ENCODE data around the gene STAM.
"Not testable (repeated sequence)": the region's sequence is repeated elsewhere in the genome, so short reads cannot be mapped to it uniquely, and the experiment has no call there.

The STAM gene

DNA sequence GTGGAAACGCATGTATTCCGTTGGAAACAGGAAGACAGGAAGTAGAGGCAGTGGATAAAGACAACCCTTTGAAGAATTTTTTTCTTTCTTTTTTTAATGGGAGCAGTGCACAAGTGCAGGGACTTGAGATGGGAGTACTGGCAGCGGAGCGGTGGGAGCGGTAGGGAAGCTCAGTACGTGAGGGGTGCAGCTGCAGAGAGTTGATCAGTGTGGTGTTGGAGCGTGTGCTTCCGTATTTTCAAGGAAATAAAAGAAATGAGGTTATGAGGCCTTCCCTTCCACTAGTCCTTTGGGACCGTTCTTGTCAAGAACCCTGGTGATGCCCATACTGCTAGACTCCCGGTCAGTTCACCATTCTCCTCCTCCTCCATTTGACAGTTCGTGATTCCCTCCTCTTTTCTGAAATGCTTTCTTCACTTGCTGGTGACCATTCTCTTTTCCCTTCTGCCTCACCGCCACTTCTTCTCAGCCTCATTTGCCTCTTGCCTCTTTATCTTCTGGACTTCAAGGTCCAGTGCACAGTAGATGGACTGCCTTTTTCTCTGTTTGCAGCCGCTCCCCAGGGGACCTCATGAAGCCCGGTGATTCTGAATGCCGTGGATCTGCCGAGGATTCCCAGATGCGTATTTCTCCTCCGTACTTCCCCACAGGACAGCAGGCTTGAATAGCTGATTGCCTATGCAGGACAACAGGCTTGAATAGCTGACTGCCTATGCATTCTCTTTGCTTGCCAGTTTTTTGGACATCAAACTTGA lies 68.9 kb downstream of the STAM start:
- Mint-ChIP-seq H3K4me1 (ENCODE audit: low read depth) (no peaks in the 10 kb centered on the region), H3K27ac (peak overlapping the region; percentile 36), H3K4me3 (no peak overlapping the region), H3K36me3 (ENCODE audit: low read depth) (peaks cover 95% of the 10 kb centered on the region), H3K9me3 (peaks cover 3% of the 10 kb centered on the region), H3K27me3 (no peaks in the 10 kb centered on the region)
- DNase-seq: no peak

DNA sequence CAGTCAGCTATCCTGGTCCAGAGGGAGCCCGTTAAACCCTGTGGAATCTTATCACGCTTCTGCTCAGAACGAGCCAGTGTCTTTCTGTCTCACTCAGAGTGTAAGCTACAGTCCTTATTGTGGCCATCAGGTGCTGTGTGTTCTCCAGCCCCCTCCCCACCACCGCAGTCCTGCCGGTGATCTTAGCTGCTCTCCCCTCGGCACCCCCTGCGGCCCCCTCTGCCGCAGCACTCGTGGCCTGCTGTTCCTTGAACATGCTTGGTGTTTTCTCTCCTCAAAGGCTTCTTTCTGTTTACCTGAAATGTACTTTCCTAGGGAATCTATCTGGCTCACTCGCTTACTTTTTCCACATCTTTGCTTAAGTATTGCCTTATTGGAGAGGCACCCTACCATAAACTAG lies 69.8 kb downstream of the STAM start:
- Mint-ChIP-seq H3K27me3 (no peaks in the 10 kb centered on the region), H3K27ac (no peak overlapping the region), H3K4me3 (no peak overlapping the region), H3K9me3 (peaks cover 3% of the 10 kb centered on the region), H3K36me3 (ENCODE audit: low read depth) (peaks cover 91% of the 10 kb centered on the region), H3K4me1 (ENCODE audit: low read depth) (no peaks in the 10 kb centered on the region)
- DNase-seq: no peak

DNA sequence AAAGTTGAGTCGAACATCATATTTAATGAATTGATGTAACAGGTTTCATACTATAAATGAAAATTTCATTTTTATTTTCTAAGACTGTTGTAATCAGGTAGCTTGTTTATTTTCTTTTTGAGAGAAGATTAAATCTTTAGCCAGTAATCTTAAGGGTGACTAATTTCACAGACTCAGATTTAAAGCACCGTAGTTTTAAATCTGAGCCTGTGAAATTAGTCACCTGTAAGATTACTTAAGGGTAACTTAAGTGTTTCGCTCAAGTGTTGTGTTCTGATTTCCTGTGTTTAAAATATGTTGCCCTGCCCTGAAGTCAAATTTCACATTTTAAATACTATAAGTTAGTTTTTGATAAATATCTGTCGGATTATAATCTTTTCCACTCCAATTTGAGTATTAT lies 72.2 kb downstream of the STAM start:
- Mint-ChIP-seq H3K4me3 (no peak overlapping the region), H3K4me1 (ENCODE audit: low read depth) (no peaks in the 10 kb centered on the region), H3K27ac (no peak overlapping the region), H3K27me3 (no peaks in the 10 kb centered on the region), H3K9me3 (peaks cover 3% of the 10 kb centered on the region), H3K36me3 (ENCODE audit: low read depth) (peaks cover 82% of the 10 kb centered on the region)
- DNase-seq: no peak

DNA sequence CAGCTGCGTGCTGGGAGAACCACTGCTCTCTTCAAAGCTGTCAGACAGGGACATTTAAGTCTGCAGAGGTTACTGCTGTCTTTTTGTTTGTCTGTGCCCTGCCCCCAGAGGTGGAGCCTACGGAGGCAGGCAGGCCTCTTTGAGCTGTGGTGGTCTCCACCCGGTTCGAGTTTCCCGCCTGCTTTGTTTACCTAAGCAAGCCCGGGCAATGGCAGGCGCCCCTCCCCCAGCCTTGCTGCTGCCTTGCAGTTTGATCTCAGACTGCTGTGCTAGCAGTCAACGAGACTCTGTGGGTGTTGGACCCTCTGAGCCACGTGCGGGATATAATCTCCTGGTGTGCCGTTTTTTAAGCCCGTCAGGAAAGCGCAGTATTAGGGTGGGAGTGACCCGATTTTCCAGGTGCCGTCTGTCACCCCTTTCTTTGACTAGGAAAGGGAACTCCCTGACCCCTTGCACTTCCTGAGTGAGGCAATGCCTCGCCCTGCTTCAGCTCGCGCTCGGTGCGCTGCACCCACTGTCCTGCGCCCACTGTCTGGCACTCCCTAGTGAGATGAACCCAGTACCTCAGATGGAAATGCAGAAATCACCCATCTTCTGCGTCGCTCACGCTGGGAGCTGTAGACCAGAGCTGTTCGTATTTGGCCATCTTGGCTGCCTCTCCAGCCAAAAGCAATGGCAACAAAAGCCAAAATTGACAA lies 78.5 kb downstream of the STAM start:
- not testable (repeated sequence) for H3K9me3 Mint-ChIP-seq; H3K27me3 Mint-ChIP-seq; H3K4me3 Mint-ChIP-seq; H3K27ac Mint-ChIP-seq; DNase-seq; H3K4me1 Mint-ChIP-seq (ENCODE audit: low read depth)
- H3K36me3 Mint-ChIP-seq (ENCODE audit: low read depth): peaks cover 42% of the 10 kb centered on the region

DNA sequence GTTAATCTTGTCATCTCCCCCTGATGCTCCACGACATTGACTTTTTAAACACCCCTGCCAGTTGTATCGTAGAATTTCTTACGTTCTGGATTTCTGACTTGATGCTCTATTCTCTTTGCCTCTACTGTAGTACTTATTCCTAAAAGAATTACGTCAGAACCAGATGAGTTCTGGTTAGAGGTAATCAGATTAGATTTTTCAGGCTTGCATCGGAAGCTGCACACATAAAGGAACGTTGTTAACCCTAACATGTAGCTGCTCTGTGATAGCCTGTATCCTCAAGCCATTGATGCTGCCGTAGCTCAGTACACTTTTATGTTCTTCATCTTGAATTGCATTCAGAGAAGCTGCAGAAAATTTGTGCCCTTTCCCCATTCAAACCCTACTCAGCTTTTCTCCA lies 81.8 kb downstream of the STAM start:
- Mint-ChIP-seq H3K4me3 (no peak overlapping the region), H3K27ac (no peak overlapping the region), H3K9me3 (no peaks in the 10 kb centered on the region), H3K4me1 (ENCODE audit: low read depth) (no peaks in the 10 kb centered on the region), H3K27me3 (no peaks in the 10 kb centered on the region), H3K36me3 (ENCODE audit: low read depth) (peaks cover 22% of the 10 kb centered on the region)
- no peak for DNase-seq

DNA sequence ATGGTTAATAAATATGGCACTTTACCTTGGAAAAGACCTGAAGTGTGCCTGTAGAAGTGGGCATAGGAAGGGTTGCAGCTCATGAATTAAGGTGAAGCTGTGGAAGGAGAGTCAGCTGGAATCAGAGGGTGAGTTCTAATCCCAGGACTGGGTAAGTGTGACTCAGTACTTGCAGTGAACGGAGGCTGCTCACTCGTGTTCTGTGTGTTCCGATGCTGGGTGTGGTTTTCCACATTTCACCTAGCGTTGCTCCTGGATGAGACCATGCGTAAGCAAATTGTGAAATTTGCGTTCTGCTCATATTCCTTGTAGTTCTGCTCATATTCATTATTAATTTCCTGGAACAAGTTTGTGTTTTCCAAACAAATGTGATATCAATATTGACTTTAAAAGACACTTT lies 85.7 kb downstream of the STAM start:
- no peak overlapping the region for H3K4me3 Mint-ChIP-seq
- no peak overlapping the region for H3K27ac Mint-ChIP-seq
- no peaks in the 10 kb centered on the region for H3K27me3 Mint-ChIP-seq
- no peaks in the 10 kb centered on the region for H3K9me3 Mint-ChIP-seq
- no peak for DNase-seq
- H3K4me1 Mint-ChIP-seq (ENCODE audit: low read depth): no peaks in the 10 kb centered on the region
- H3K36me3 Mint-ChIP-seq (ENCODE audit: low read depth): no peaks in the 10 kb centered on the region

DNA sequence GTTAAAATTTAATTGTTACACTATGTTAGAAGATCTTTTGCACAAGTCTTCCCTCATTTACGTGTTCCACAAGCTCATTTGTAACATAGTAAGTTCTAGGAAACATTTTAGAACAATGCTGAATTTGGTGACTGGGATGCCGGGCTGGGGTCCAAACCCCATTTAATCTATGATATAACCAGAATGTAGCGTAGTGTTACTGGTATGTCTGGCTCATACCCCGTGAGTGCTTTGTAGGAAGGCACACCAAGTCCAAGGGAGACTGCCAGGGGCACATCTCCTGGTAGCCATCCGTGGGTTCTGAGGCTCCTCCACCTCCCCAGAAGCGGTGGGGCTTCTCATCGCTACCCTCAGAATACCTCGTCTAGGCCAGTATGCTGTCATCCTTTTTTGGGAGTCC lies 86.7 kb downstream of the STAM start:
- Mint-ChIP-seq H3K4me3 (no peak overlapping the region), H3K27ac (no peak overlapping the region), H3K27me3 (no peaks in the 10 kb centered on the region), H3K36me3 (ENCODE audit: low read depth) (no peaks in the 10 kb centered on the region), H3K4me1 (ENCODE audit: low read depth) (no peaks in the 10 kb centered on the region), H3K9me3 (no peaks in the 10 kb centered on the region)
- no peak for DNase-seq

DNA sequence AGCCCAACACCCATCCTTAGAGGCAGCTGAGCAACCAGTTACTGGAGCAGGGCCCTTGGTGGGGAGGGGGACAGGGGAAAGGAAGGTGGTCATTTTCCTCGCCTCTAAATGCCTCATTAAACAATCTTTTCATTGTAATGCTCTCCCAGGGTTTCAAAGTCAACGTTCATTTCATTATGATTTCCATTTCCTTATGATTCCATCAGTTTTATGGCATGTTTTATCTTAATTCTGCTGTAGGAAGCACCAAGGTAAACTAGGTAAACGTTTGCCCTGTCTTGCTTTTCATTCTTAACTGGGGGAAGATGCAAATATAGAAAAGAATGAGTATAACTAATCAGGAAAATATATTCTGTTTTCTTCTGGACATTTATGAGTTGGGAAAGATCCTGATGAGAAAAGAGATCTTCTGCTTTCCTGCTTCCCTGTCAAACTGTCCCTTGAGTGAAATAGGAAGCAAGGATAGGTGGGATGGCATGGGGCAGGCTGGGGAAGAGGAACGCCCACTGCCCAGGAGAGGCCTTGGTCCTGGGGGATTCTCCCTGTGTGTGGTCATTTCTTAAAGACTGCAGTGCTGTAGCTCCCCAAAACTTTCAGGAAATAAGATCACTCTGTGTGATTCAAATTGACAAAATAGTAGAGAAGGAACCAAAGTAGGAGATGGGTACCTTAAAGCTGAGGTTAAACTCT lies 87.5 kb downstream of the STAM start:
- Mint-ChIP-seq H3K4me3 (no peak overlapping the region), H3K9me3 (no peaks in the 10 kb centered on the region), H3K4me1 (ENCODE audit: low read depth) (no peaks in the 10 kb centered on the region), H3K27me3 (no peaks in the 10 kb centered on the region), H3K36me3 (ENCODE audit: low read depth) (no peaks in the 10 kb centered on the region), H3K27ac (no peak overlapping the region)
- no peak for DNase-seq

DNA sequence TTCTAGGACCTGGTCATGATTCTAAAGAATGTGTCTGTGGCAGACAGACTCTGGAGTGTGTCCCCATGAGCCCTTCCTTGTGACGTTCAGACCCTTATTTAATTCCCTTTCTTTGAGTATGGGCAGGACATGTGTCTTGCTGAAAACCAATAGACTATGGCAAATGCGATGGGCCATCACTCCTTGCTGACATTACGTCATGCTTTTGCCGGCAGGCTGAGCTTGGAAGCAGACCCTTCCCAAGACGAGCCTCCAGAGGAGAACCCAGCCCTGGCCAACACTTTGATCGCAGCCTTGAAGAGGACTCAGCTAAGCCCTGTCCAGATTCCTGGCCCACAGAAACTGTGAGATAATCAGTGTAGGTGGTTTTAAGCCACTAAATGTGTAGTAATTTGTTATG lies 89.7 kb downstream of the STAM start:
- Mint-ChIP-seq H3K4me1 (ENCODE audit: low read depth) (no peaks in the 10 kb centered on the region), H3K9me3 (no peaks in the 10 kb centered on the region), H3K4me3 (no peak overlapping the region), H3K27me3 (peaks cover 3% of the 10 kb centered on the region), H3K27ac (no peak overlapping the region), H3K36me3 (ENCODE audit: low read depth) (no peaks in the 10 kb centered on the region)
- no peak for DNase-seq

DNA sequence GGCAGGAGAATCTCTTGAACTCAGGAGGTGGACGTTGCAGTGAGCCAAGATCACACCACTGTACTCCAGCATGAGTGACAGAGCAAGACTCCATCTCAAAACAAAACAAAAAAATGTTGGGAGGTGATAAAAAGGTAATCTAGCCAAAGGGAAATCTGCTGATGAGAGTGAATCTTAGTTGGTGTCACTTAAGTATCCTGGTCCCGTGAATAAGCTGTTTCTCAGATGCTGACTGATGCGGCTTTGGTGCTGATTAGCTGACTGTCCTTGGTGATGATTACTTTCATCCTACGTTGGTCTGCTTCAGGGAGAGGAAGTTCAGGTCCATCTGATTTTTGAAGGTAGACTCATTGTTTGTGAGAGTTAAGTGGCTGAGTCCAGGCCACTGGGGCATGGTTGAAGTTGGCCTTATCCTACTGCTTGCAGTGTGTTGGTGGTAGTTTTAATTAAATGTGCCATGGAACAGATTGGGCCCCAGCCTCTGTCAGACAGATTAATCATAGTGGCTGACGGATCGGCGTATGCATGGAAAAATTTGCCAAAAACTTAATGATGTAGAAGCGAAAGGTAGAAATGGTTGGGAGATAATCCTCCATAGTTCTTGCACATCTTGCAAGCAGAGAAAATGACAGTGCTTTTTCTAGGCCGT lies 90.6 kb downstream of the STAM start:
- no peak for DNase-seq
- Mint-ChIP-seq H3K27ac (no peak overlapping the region), H3K4me3 (no peak overlapping the region), H3K4me1 (ENCODE audit: low read depth) (no peaks in the 10 kb centered on the region), H3K36me3 (ENCODE audit: low read depth) (no peaks in the 10 kb centered on the region), H3K9me3 (no peaks in the 10 kb centered on the region), H3K27me3 (peaks cover 3% of the 10 kb centered on the region)

DNA sequence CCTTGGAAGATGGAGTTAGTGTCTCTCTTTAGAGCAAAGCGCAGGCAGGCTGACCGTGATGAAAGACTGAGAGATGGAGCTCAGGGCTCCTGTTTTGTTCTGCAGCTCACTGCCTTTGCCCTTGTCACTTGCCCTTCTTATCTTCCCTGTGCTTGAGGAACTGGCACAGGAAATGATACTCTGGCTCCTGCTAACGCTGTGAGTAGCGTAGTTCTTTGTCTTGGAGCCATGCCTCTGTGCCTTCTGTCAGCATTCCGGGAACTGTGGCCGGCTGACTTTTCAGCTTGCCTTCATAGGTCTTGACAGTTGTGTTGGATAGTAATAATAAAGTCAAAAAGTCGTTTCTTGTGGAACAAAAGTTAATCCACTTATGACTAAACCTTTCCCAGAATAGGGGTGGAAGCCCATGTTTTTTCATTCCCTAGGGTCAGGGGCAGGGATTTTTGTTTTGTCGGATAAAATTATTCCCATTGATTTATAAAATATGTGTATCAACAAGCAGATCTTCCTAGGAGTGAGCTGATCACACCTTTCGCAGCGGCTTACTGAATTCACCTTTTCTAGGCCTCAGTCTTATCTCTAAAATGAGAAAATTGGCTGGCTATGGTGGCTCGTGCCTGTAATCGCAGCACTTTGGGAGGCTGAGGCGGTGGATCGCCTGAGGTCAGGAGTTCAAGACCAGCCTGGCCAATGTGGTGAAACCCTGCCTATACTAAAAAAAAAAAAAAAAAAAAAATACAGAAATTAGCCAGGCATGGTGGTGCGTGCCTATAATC lies 91.4 kb downstream of the STAM start:
- Mint-ChIP-seq H3K27ac (no peak overlapping the region), H3K9me3 (no peaks in the 10 kb centered on the region), H3K4me3 (no peak overlapping the region), H3K4me1 (ENCODE audit: low read depth) (no peaks in the 10 kb centered on the region), H3K36me3 (ENCODE audit: low read depth) (no peaks in the 10 kb centered on the region), H3K27me3 (peaks cover 3% of the 10 kb centered on the region)
- DNase-seq: no peak

DNA sequence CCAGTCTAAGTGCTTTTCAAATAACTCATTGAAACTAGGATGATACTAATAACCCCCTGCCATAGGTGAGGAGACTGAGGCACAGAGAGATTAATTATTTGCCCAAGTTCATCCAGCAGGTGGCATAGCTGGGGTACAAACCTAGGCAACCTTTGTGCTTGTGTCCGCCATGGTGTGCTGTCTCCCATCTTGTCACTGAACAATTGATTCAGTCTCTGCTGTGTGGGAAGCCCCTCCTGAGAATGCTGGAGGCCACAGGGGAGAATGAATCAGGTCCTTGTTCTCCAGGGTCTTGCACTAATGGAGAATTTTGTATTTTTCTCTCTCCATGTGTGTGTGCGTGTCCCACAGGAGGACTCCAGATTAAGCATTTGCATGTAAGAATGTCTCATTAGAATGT lies 92.3 kb downstream of the STAM start:
- Mint-ChIP-seq H3K27me3 (peaks cover 3% of the 10 kb centered on the region), H3K27ac (no peak overlapping the region), H3K4me1 (ENCODE audit: low read depth) (no peaks in the 10 kb centered on the region), H3K4me3 (no peak overlapping the region), H3K36me3 (ENCODE audit: low read depth) (no peaks in the 10 kb centered on the region), H3K9me3 (no peaks in the 10 kb centered on the region)
- no peak for DNase-seq

DNA sequence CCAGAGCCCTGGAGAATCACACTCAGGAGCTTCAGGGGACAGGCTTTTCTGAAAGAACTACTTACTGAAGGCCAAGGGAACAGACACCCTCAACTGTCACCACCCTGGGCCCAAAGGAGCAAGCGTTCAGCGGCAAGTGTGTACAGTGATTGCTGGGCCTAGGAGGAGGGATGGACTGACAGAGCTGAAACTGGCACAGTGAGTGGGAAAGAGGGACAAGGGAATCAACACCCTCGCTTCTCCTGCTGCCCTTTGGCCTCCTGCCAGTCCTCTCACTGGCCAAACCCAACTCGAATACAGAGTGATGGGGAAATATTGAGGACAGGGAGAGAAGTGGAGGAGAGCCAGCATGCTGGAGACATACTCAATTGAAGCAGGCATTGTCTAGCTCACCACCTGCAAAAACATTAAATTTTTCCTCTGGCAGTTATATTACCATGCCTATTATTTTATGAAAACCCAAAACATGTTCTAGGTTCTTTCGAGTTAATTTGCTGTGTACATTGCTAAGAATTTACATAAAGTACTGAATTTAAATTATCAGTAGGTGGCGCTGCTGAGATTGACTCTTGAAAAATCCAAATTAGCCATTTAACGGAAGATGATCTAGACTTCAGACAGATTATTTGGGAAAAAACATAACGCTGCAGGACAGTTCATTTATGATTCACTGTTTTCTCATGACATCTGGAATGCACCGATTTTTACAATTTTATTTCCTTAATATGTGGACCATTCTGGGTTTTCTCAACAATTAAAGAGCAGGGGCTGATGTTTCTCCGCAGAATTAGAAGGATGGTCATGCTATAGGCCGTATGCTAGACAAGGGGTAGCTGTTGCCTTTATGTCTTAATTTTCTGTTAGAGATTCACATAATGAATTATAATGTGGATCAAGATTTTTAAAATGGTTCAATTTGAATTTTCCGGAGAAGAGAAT lies 93.3 kb downstream of the STAM start:
- Mint-ChIP-seq H3K27me3 (peaks cover 3% of the 10 kb centered on the region), H3K4me3 (no peak overlapping the region), H3K4me1 (ENCODE audit: low read depth) (no peaks in the 10 kb centered on the region), H3K9me3 (no peaks in the 10 kb centered on the region), H3K36me3 (ENCODE audit: low read depth) (no peaks in the 10 kb centered on the region), H3K27ac (no peak overlapping the region)
- no peak for DNase-seq

All from activated T-cell treated with anti-CD3 and anti-CD28 coated beads, Interleukin-2, amount 50 U/mL, for 24 hours (primary cell).